HG03520 (cell line): ENCODE results near the gene NTM.
A peak's percentile ranks its signal among the peaks of the same experiment; 100 is the strongest.

Experiments
- ATAC-seq: cut with Tn5 transposase; IDR thresholded peaks from one replicate; pipeline ENCODE4 v1.9.1; 2021; ENCODE audit warnings: mild to moderate bottlenecking, moderate library complexity; ENCODE audit not compliant: unreplicated experiment

NTM gene

GRCh38 chr11:132257871-132258270, 887.5 kb downstream of the NTM start:
- no peak for ATAC-seq

GRCh38 chr11:132258875-132259274, 888.5 kb downstream of the NTM start:
- ATAC-seq = no peak

- ATAC-seq = no peak
These were observed 890.2 kb downstream of the NTM start for GRCh38 chr11:132260636-132261035.

- ATAC-seq = no peak
These were observed 892.8 kb downstream of the NTM start for GRCh38 chr11:132263241-132263640.

GRCh38 chr11:132263875-132264274, 893.5 kb downstream of the NTM start:
- ATAC-seq = no peak

- ATAC-seq = no peak
These were observed 894.2 kb downstream of the NTM start for GRCh38 chr11:132264616-132265015.

GRCh38 chr11:132278801-132279574, 908.6 kb downstream of the NTM start:
- ATAC-seq = peak; percentile 55

- no peak for ATAC-seq
These were observed 913.6 kb downstream of the NTM start for GRCh38 chr11:132284048-132284447.

GRCh38 chr11:132284611-132285010, 914.2 kb downstream of the NTM start:
- no peak for ATAC-seq

GRCh38 chr11:132285631-132286030, 915.2 kb downstream of the NTM start:
- no peak for ATAC-seq

GRCh38 chr11:132286106-132286505, 915.7 kb downstream of the NTM start:
- no peak for ATAC-seq

GRCh38 chr11:132288036-132288435, 917.6 kb downstream of the NTM start:
- ATAC-seq = no peak

- peak; percentile 51 for ATAC-seq
These were observed 919.3 kb downstream of the NTM start for GRCh38 chr11:132289590-132290256.

GRCh38 chr11:132293586-132293985, 923.2 kb downstream of the NTM start:
- no peak for ATAC-seq

GRCh38 chr11:132296946-132297610, 926.7 kb downstream of the NTM start:
- ATAC-seq = no peak

GRCh38 chr11:132298357-132298756, 927.9 kb downstream of the NTM start:
- ATAC-seq = no peak

- peak; percentile 75 for ATAC-seq
These were observed 929.9 kb downstream of the NTM start for GRCh38 chr11:132300283-132300682.

GRCh38 chr11:132301465-132301864, 931.0 kb downstream of the NTM start:
- ATAC-seq = no peak

GRCh38 chr11:132301900-132302299, 931.5 kb downstream of the NTM start:
- no peak for ATAC-seq

- no peak for ATAC-seq
These were observed 937.0 kb downstream of the NTM start for GRCh38 chr11:132307309-132308020.
